SK-N-SH (cell line): ENCODE measurements around the gene FAM151A.

Source experiments
- CHD2 ChIP-seq: fragments of 150-350 bp; IDR thresholded peaks from 2 replicates; pipeline ENCODE4 v1.6.1; 2018; ENCODE audit warnings: low read length; ENCODE audit not compliant: partially characterized antibody
- CTCF ChIP-seq: fragments of 200-600 bp; sonication (generic); IDR thresholded peaks from 2 replicates; pipeline ENCODE4 v1.6.1; 2017; ENCODE audit warnings: antibody characterized with exemption, mild to moderate bottlenecking, moderate library complexity
- FOXJ3 ChIP-seq: sonication (generic); formaldehyde crosslinking; IDR thresholded peaks from 2 replicates; pipeline ENCODE4 v1.5.1; 2020; ENCODE audit warnings: mild to moderate bottlenecking, missing genetic modification reagents
- MAX ChIP-seq: IDR thresholded peaks from 2 replicates; pipeline ENCODE4 v1.4.0; 2012; ENCODE audit warnings: low read depth
- MXI1 ChIP-seq: IDR thresholded peaks from 2 replicates; pipeline ENCODE4 v1.6.1; 2012; ENCODE audit warnings: mild to moderate bottlenecking, low read depth, low read length, improper control_type of control experiment
- POLR2AphosphoS5 ChIP-seq: IDR thresholded peaks from 2 replicates; pipeline ENCODE4 v1.6.1; 2012; ENCODE audit warnings: low read depth, low read length
- RFX5 ChIP-seq: IDR thresholded peaks from 2 replicates; pipeline ENCODE4 v1.6.1; 2012; ENCODE audit warnings: mild to moderate bottlenecking, improper control_type of control experiment, low read length
- SIN3A ChIP-seq: IDR thresholded peaks from 2 replicates; pipeline ENCODE4 v1.6.1; 2012; ENCODE audit warnings: low read depth, mild to moderate bottlenecking, low read length, moderate library complexity, borderline replicate concordance
- USF2 ChIP-seq: fragments of 150-350 bp; IDR thresholded peaks from 2 replicates; pipeline ENCODE4 v1.6.1; 2017; ENCODE audit warnings: antibody characterized with exemption, low read length, low read depth, borderline replicate concordance

- TF ChIP-seq USF2: no peak
- no peak for TF ChIP-seq MXI1
- no peak for TF ChIP-seq CTCF
- no peak for TF ChIP-seq SIN3A
- no peak for TF ChIP-seq MAX
- no peak for TF ChIP-seq RFX5
- no peak for TF ChIP-seq CHD2
- TF ChIP-seq POLR2AphosphoS5: no peak
- no peak for TF ChIP-seq FOXJ3
Measured at GRCh38 chr1:54624466-54625464, 1.4 kb upstream of the FAM151A start.
